ENCODE data around the gene LRRFIP2. TPM values are rescaled to one million over a fixed set of nuclear protein-coding genes. Genes with fewer than 3 reads are reported as not detected.

The LRRFIP2 gene
- total RNA-seq, 1 experiment from 2014 or later, result 47.1 TPM

DNA sequence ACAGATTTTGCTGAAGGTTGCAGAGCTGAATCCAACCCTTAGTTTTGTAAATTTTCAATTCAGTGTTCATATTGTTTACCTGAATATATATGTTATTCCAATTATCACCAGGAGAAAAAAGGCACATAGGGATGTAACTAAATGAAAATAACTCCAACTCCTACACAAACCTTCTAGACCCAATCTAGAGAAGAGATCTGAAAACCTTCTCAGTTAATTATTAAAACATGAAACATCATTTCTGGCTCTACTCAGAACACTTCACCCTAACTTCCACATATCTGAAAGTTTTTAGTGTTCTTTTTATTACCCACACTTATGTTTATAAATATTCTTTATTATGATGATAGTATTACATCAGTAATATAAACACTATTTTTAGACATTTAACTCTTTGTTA is 76.6 kb downstream of the LRRFIP2 start:
- peaks cover 14% of the 10 kb centered on the region for H3K36me3 Mint-ChIP-seq (ENCODE audit: insufficient read depth, unreplicated experiment)
- TF ChIP-seq, protein P1, sequence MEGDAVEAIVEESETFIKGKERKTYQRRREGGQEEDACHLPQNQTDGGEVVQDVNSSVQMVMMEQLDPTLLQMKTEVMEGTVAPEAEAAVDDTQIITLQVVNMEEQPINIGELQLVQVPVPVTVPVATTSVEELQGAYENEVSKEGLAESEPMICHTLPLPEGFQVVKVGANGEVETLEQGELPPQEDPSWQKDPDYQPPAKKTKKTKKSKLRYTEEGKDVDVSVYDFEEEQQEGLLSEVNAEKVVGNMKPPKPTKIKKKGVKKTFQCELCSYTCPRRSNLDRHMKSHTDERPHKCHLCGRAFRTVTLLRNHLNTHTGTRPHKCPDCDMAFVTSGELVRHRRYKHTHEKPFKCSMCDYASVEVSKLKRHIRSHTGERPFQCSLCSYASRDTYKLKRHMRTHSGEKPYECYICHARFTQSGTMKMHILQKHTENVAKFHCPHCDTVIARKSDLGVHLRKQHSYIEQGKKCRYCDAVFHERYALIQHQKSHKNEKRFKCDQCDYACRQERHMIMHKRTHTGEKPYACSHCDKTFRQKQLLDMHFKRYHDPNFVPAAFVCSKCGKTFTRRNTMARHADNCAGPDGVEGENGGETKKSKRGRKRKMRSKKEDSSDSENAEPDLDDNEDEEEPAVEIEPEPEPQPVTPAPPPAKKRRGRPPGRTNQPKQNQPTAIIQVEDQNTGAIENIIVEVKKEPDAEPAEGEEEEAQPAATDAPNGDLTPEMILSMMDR (IDR thresholded peaks at IDR 0.05; ENCODE audit: insufficient read depth in 1 of 2, low read depth in 1 of 2, low read length in 1 of 2, severe bottlenecking in 1 of 2, unreplicated experiment in 1 of 2), result no peak
- intact Hi-C loops (cut with micrococcal nuclease; ENCODE audit: unreplicated experiment), result no loop called here
- DNase-seq, result no peak
- H3K4me3 Mint-ChIP-seq (ENCODE audit: unreplicated experiment), result no peak overlapping the region
- H3K27me3 ChIP-seq (replicated peaks; ENCODE audit: control insufficient read depth, insufficient read depth, low read length), result no peaks in the 10 kb centered on the region
- H3K27me3 Mint-ChIP-seq (ENCODE audit: insufficient read depth, unreplicated experiment), result no peaks in the 10 kb centered on the region
- H3K4me1 ChIP-seq, result no peaks in the 10 kb centered on the region
- no peaks in the 10 kb centered on the region for H3K9me3 Mint-ChIP-seq (ENCODE audit: unreplicated experiment)
- no peaks in the 10 kb centered on the region for H3K36me3 ChIP-seq (ENCODE audit: control insufficient read depth, insufficient read depth, low read length)
- H3K4me3 ChIP-seq (ENCODE audit: low read depth, low read length), result no peak overlapping the region
- BruUV-seq (replicated peaks), result no TSS peak
- ChIA-PET POLR2A (no interaction called here), CTCF (no interaction called here)
- no peaks in the 10 kb centered on the region for H3K4me1 Mint-ChIP-seq (ENCODE audit: low read depth, unreplicated experiment)
- H3K27ac Mint-ChIP-seq (ENCODE audit: unreplicated experiment), result no peak overlapping the region
- no peaks in the 10 kb centered on the region; the same call in 1 of the 2 replicates for H3K9me3 ChIP-seq

DNA sequence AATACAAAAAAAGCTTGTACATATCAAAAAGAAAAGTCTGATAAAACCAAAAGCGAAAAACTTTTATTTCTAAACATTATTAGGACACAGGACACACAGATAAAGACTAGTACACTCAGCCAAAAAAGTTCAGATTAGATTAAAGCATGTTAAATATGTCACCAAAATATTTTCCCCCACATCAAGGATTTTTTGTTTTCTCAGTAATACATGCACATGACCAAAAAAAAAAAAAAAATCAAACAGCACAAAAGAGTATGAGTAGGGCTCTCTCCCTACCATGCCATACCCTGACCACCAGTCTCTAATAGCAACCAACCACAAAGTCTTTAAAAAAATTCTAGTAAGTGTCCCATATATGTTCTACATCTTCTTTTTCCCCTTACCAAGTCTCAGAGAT is 77.4 kb downstream of the LRRFIP2 start:
- Histone ChIP-seq H3K36me3 (ENCODE audit: control insufficient read depth, insufficient read depth, low read length) (no peaks in the 10 kb centered on the region), H3K4me3 (ENCODE audit: low read depth, low read length) (no peak overlapping the region), H3K4me1 (no peaks in the 10 kb centered on the region), H3K9me3 (no peaks in the 10 kb centered on the region; the same call in 1 of the 2 replicates), H3K27me3 (replicated peaks; ENCODE audit: control insufficient read depth, insufficient read depth, low read length) (no peaks in the 10 kb centered on the region)
- DNase-seq, result no peak
- no TSS peak for BruUV-seq (replicated peaks)
- intact Hi-C loops (cut with micrococcal nuclease; ENCODE audit: unreplicated experiment), result no loop called here
- ChIA-PET POLR2A (no interaction called here), CTCF (no interaction called here)
- H3K4me3 Mint-ChIP-seq (ENCODE audit: unreplicated experiment), result no peak overlapping the region
- H3K36me3 Mint-ChIP-seq (ENCODE audit: insufficient read depth, unreplicated experiment), result peaks cover 14% of the 10 kb centered on the region
- H3K27me3 Mint-ChIP-seq (ENCODE audit: insufficient read depth, unreplicated experiment), result no peaks in the 10 kb centered on the region
- TF ChIP-seq, protein P1 (IDR thresholded peaks at IDR 0.05; ENCODE audit: insufficient read depth in 1 of 2, low read depth in 1 of 2, low read length in 1 of 2, severe bottlenecking in 1 of 2, unreplicated experiment in 1 of 2), result no peak
- no peaks in the 10 kb centered on the region for H3K9me3 Mint-ChIP-seq (ENCODE audit: unreplicated experiment)
- no peaks in the 10 kb centered on the region for H3K4me1 Mint-ChIP-seq (ENCODE audit: low read depth, unreplicated experiment)
- no peak overlapping the region for H3K27ac Mint-ChIP-seq (ENCODE audit: unreplicated experiment)

DNA sequence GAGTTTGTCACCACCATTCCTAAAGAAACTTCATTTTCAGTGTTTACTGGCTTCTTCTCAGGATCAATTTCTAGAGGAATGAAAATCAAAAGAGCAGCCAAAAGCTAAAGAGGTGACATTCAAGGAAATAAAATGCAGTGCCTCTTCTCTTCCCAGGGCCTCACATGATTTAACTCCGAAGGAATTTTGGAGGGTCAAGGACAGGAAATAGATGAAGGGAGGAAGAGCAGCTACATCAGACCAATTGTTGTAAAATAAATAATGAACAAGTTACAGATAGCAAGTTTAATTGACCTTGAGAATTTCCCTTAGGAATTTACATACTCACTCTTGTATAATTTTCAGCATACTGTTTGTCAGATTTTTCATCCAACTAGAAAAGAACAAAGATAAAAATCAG is 78.1 kb downstream of the LRRFIP2 start:
- no peaks in the 10 kb centered on the region for H3K27me3 ChIP-seq (replicated peaks; ENCODE audit: control insufficient read depth, insufficient read depth, low read length)
- TF ChIP-seq, protein P1 (IDR thresholded peaks at IDR 0.05; ENCODE audit: insufficient read depth in 1 of 2, low read depth in 1 of 2, low read length in 1 of 2, severe bottlenecking in 1 of 2, unreplicated experiment in 1 of 2), result no peak
- H3K4me1 Mint-ChIP-seq (ENCODE audit: low read depth, unreplicated experiment), result no peaks in the 10 kb centered on the region
- H3K4me1 ChIP-seq, result no peaks in the 10 kb centered on the region
- H3K36me3 ChIP-seq (ENCODE audit: control insufficient read depth, insufficient read depth, low read length), result no peaks in the 10 kb centered on the region
- H3K27me3 Mint-ChIP-seq (ENCODE audit: insufficient read depth, unreplicated experiment), result no peaks in the 10 kb centered on the region
- no peak overlapping the region for H3K4me3 Mint-ChIP-seq (ENCODE audit: unreplicated experiment)
- no peaks in the 10 kb centered on the region for H3K9me3 Mint-ChIP-seq (ENCODE audit: unreplicated experiment)
- no peak for DNase-seq
- CTCF ChIA-PET, result no interaction called here
- POLR2A ChIA-PET, result no interaction called here
- intact Hi-C loops (cut with micrococcal nuclease; ENCODE audit: unreplicated experiment), result no loop called here
- BruUV-seq (replicated peaks), result no TSS peak
- H3K4me3 ChIP-seq (ENCODE audit: low read depth, low read length), result no peak overlapping the region
- H3K27ac Mint-ChIP-seq (ENCODE audit: unreplicated experiment), result no peak overlapping the region
- H3K36me3 Mint-ChIP-seq (ENCODE audit: insufficient read depth, unreplicated experiment), result peaks cover 17% of the 10 kb centered on the region
- H3K9me3 ChIP-seq, result no peaks in the 10 kb centered on the region; the same call in 1 of the 2 replicates

Data from Caco-2 (cell line).